BLaER1 treated with 17β-estradiol and CSF1 and Interleukin-3, amounts not matched to agents 10 nM and 100 nM (cell line): ENCODE measurements around the gene ZNF84.
A peak's percentile ranks its signal among the peaks of the same experiment; 100 is the strongest.

Experiments used
- H3K27ac ChIP-seq, 11 experiments: shearing (Covaris generic); formaldehyde crosslinking; 2 replicates each; pipeline ENCODE4 v1.8.1; 2022
- H3K27me3 ChIP-seq, 11 experiments: shearing (Covaris generic); formaldehyde crosslinking; 2 replicates each; pipeline ENCODE4 v1.8.1; 2022
- H3K36me3 ChIP-seq, 11 experiments: shearing (Covaris generic); formaldehyde crosslinking; 2 replicates each; pipeline ENCODE4 v1.8.1; 2022
- H3K4me1 ChIP-seq, 10 experiments: shearing (Covaris generic); formaldehyde crosslinking; 2 replicates each; pipeline ENCODE4 v1.8.1; 2022
- H3K4me2 ChIP-seq, 11 experiments: shearing (Covaris generic); formaldehyde crosslinking; 2 replicates each; pipeline ENCODE4 v1.8.1; 2022
- H3K4me3 ChIP-seq, 10 experiments: shearing (Covaris generic); formaldehyde crosslinking; 2 replicates each; pipeline ENCODE4 v1.8.1; 2022
- H3K9ac ChIP-seq, 11 experiments: shearing (Covaris generic); formaldehyde crosslinking; 2 replicates each; pipeline ENCODE4 v1.8.1; 2022
- H3K9me3 ChIP-seq, 11 experiments: shearing (Covaris generic); formaldehyde crosslinking; replicated peaks in 1 of 11; 2 replicates each; pipeline ENCODE4 v1.8.1; 2022
- H4K20me1 ChIP-seq, 11 experiments: shearing (Covaris generic); formaldehyde crosslinking; 2 replicates each; pipeline ENCODE4 v1.8.1; 2022
- Cebpa-rat ChIP-seq, 11 experiments: shearing (Covaris generic); IDR thresholded peaks; 2 replicates each; pipeline ENCODE4 v1.8.1; 2022

ZNF84 gene

GRCh38 chr12:133058203-133059113 is 21.1 kb downstream of the ZNF84 start:
- Histone ChIP-seq H3K4me3 (peak overlapping the region; percentile 19 to 48 (median 38); a peak in 15 of 20 replicates), H3K9me3 (peaks cover 99 to 100% (median 100%) of the 10 kb centered on the region in 11 experiments)
- TF ChIP-seq Cebpa-rat (IDR thresholded peaks at IDR 0.05) = no peak

GRCh38 chr12:133061954-133062353 is 24.6 kb downstream of the ZNF84 start:
- Histone ChIP-seq H3K36me3 (peaks cover 71 to 95% (median 74%) of the 10 kb centered on the region in 11 experiments), H3K4me3 (peak overlapping the region in 9 of 10 experiments; percentile 0 to 48 (median 32); a peak in 8 of 20 replicates), H3K4me2 (no peak overlapping the region), H3K4me1 (no peaks in the 10 kb centered on the region), H3K27ac (no peak overlapping the region), H3K27me3 (no peaks in the 10 kb centered on the region), H4K20me1 (no peaks in the 10 kb centered on the region), H3K9me3 (peaks cover 100% of the 10 kb centered on the region in 11 experiments), H3K9ac (no peak overlapping the region)
- TF ChIP-seq Cebpa-rat (IDR thresholded peaks at IDR 0.05) = no peak

More at GRCh38 chr12:133058203-133059113, 21.1 kb downstream of the ZNF84 start:
- no peak overlapping the region for H3K4me2 ChIP-seq
- H3K9ac ChIP-seq = no peak overlapping the region
- H3K27ac ChIP-seq = no peak overlapping the region
- H3K27me3 ChIP-seq = no peaks in the 10 kb centered on the region
- no peaks in the 10 kb centered on the region for H3K4me1 ChIP-seq
- peaks cover 93 to 100% (median 100%) of the 10 kb centered on the region in 11 experiments for H3K36me3 ChIP-seq
- H4K20me1 ChIP-seq = no peaks in the 10 kb centered on the region

GRCh38 chr12:133063556-133063955 is 26.2 kb downstream of the ZNF84 start:
- no peaks in the 10 kb centered on the region for H3K27me3 ChIP-seq
- TF ChIP-seq Cebpa-rat (IDR thresholded peaks at IDR 0.05) = no peak
- H3K4me1 ChIP-seq = no peaks in the 10 kb centered on the region
- peaks cover 100% of the 10 kb centered on the region in 11 experiments for H3K9me3 ChIP-seq
- peaks cover 55 to 81% (median 58%) of the 10 kb centered on the region in 11 experiments for H3K36me3 ChIP-seq
- no peak overlapping the region for H3K4me2 ChIP-seq
- no peak overlapping the region for H3K27ac ChIP-seq
- H3K9ac ChIP-seq = no peak overlapping the region
- no peaks in the 10 kb centered on the region for H4K20me1 ChIP-seq
- H3K4me3 ChIP-seq = peak overlapping the region; percentile 0 to 51 (median 28); a peak in 14 of 20 replicates

- Histone ChIP-seq H3K27me3 (no peaks in the 10 kb centered on the region), H4K20me1 (no peaks in the 10 kb centered on the region), H3K9ac (no peak overlapping the region), H3K36me3 (peaks cover 0 to 8% (median 0%) of the 10 kb centered on the region in 11 experiments; a peak in 1 of 22 replicates), H3K4me2 (no peak overlapping the region), H3K27ac (no peak overlapping the region), H3K4me3 (no peak overlapping the region), H3K4me1 (no peaks in the 10 kb centered on the region), H3K9me3 (peaks cover 97 to 100% (median 98%) of the 10 kb centered on the region in 11 experiments)
- no peak for TF ChIP-seq Cebpa-rat (IDR thresholded peaks at IDR 0.05)
Observed at GRCh38 chr12:133073836-133074235, 36.5 kb downstream of the ZNF84 start.

- TF ChIP-seq Cebpa-rat (IDR thresholded peaks at IDR 0.05) = no peak
- peak overlapping the region; percentile 94 to 99 (median 96) for H3K27ac ChIP-seq
- peak overlapping the region; percentile 80 to 91 (median 88) for H3K4me3 ChIP-seq
- H3K36me3 ChIP-seq = peaks cover 36 to 41% (median 37%) of the 10 kb centered on the region in 11 experiments
- no peaks in the 10 kb centered on the region for H4K20me1 ChIP-seq
- peak overlapping the region; percentile 73 to 87 (median 77) for H3K4me2 ChIP-seq
- H3K4me1 ChIP-seq = peaks cover 0 to 18% (median 8%) of the 10 kb centered on the region in 10 experiments; a peak in 13 of 20 replicates
- peak overlapping the region; percentile 90 to 98 (median 93) for H3K9ac ChIP-seq
- H3K9me3 ChIP-seq = peaks cover 85 to 90% (median 87%) of the 10 kb centered on the region in 11 experiments
- H3K27me3 ChIP-seq = no peaks in the 10 kb centered on the region; a peak in 1 of 22 replicates
Observed at GRCh38 chr12:133080026-133080367, 42.7 kb downstream of the ZNF84 start.

- peaks cover 85 to 90% (median 87%) of the 10 kb centered on the region in 11 experiments for H3K9me3 ChIP-seq
- peak within 1 kb of the TSS; percentile 73 to 93 (median 78) for H3K4me2 ChIP-seq
- peaks cover 41 to 46% (median 43%) of the 10 kb centered on the region in 11 experiments for H3K36me3 ChIP-seq
- H3K27ac ChIP-seq = peak within 1 kb of the TSS; percentile 94 to 99 (median 96)
- H3K27me3 ChIP-seq = no peaks in the 10 kb centered on the region; a peak in 1 of 22 replicates
- peak within 1 kb of the TSS; percentile 80 to 91 (median 88) for H3K4me3 ChIP-seq
- no peak for TF ChIP-seq Cebpa-rat (IDR thresholded peaks at IDR 0.05)
- H3K9ac ChIP-seq = peak within 1 kb of the TSS; percentile 90 to 98 (median 93)
- H4K20me1 ChIP-seq = no peaks in the 10 kb centered on the region
- peaks cover 0 to 18% (median 8%) of the 10 kb centered on the region in 10 experiments; a peak in 13 of 20 replicates for H3K4me1 ChIP-seq
Observed at GRCh38 chr12:133080368-133081158, 43.3 kb downstream of the ZNF84 start, which contains the start of gene ZNF140. ZNF140 (plus strand) TSS chr12:133080923; CDS start chr12:133081321, 398 bp downstream.

GRCh38 chr12:133081159-133081780 is 44.0 kb downstream of the ZNF84 start:
- H3K27me3 ChIP-seq = no peaks in the 10 kb centered on the region; a peak in 1 of 22 replicates
- H3K4me2 ChIP-seq = peak overlapping the region; percentile 67 to 93 (median 76)
- peak overlapping the region; percentile 90 to 98 (median 93) for H3K9ac ChIP-seq
- H3K9me3 ChIP-seq = peaks cover 85 to 90% (median 88%) of the 10 kb centered on the region in 11 experiments
- H4K20me1 ChIP-seq = no peaks in the 10 kb centered on the region
- peak overlapping the region; percentile 94 to 99 (median 96) for H3K27ac ChIP-seq
- peaks cover 0 to 18% (median 8%) of the 10 kb centered on the region in 10 experiments; a peak in 13 of 20 replicates for H3K4me1 ChIP-seq
- TF ChIP-seq Cebpa-rat (IDR thresholded peaks at IDR 0.05) = no peak
- H3K36me3 ChIP-seq = peaks cover 49 to 54% (median 50%) of the 10 kb centered on the region in 11 experiments
- H3K4me3 ChIP-seq = peak overlapping the region; percentile 80 to 91 (median 88)

- peak overlapping the region; percentile 22 to 91 (median 82); a peak in 17 of 20 replicates for H3K4me3 ChIP-seq
- peaks cover 69 to 74% (median 71%) of the 10 kb centered on the region in 11 experiments for H3K36me3 ChIP-seq
- peaks cover 85 to 90% (median 88%) of the 10 kb centered on the region in 11 experiments for H3K9me3 ChIP-seq
- H3K27ac ChIP-seq = no peak overlapping the region
- peak overlapping the region in 2 of 11 experiments; percentile 17 to 30; a peak in 3 of 22 replicates for H3K4me2 ChIP-seq
- no peak for TF ChIP-seq Cebpa-rat (IDR thresholded peaks at IDR 0.05)
- no peaks in the 10 kb centered on the region; a peak in 1 of 22 replicates for H3K27me3 ChIP-seq
- H3K4me1 ChIP-seq = peaks cover 0 to 18% (median 8%) of the 10 kb centered on the region in 10 experiments; a peak in 13 of 20 replicates
- H3K9ac ChIP-seq = no peak overlapping the region
- no peaks in the 10 kb centered on the region for H4K20me1 ChIP-seq
Observed at GRCh38 chr12:133083345-133083744, 46.0 kb downstream of the ZNF84 start.
